Measurements from ENCODE around the gene MAGOH. TPM values are rescaled to one million over a fixed set of nuclear protein-coding genes. Genes with fewer than 3 reads are reported as not detected.

MAGOH gene
- polyA plus RNA-seq, 2 donors, result 77.0 to 117 TPM

- 84% methylated on average over 14 of the region's 14 CpGs for WGBS, 2 donors
- H3K27me3 ChIP-seq (ENCODE audit: control insufficient read depth in 1 of 2, insufficient read depth in 2 of 2, low read length in 2 of 2), result no peaks in the 10 kb centered on the region
These were observed 41.2 kb upstream of the MAGOH start for GRCh38 chr1:53279296-53280200.

GRCh38 chr1:53278298-53278725 is 40.0 kb upstream of the MAGOH start:
- peaks cover 0 to 2% of the 10 kb centered on the region in 2 donors for H3K36me3 ChIP-seq (ENCODE audit: control insufficient read depth in 2 of 2, insufficient read depth in 2 of 2, low read length in 1 of 2)
- H3K9me3 ChIP-seq (ENCODE audit: control insufficient read depth in 2 of 2, insufficient read depth in 1 of 2, low read depth in 1 of 2, low read length in 1 of 2), result peaks cover 0 to 2% of the 10 kb centered on the region in 2 donors
- WGBS, 2 donors, result 16% methylated on average over 8 of the region's 8 CpGs

More at GRCh38 chr1:53279296-53280200, 41.2 kb upstream of the MAGOH start:
- Histone ChIP-seq H3K27ac (ENCODE audit: low read depth in 2 of 2, low read length in 1 of 2) (no peak overlapping the region), H3K4me1 (ENCODE audit: control insufficient read depth in 2 of 2, insufficient read depth in 2 of 2, low read length in 1 of 2) (no peaks in the 10 kb centered on the region), H3K9me3 (ENCODE audit: control insufficient read depth in 2 of 2, insufficient read depth in 1 of 2, low read depth in 1 of 2, low read length in 1 of 2) (peaks cover 0 to 2% of the 10 kb centered on the region in 2 donors), H3K4me3 (ENCODE audit: low read depth in 1 of 2, low read length in 2 of 2) (no peak overlapping the region), H3K36me3 (ENCODE audit: control insufficient read depth in 2 of 2, insufficient read depth in 2 of 2, low read length in 1 of 2) (peaks cover 0 to 2% of the 10 kb centered on the region in 2 donors)

GRCh38 chr1:53277326-53277725 is 39.0 kb upstream of the MAGOH start:
- Histone ChIP-seq H3K36me3 (ENCODE audit: control insufficient read depth in 2 of 2, insufficient read depth in 2 of 2, low read length in 1 of 2) (peaks cover 0 to 4% of the 10 kb centered on the region in 2 donors), H3K27ac (ENCODE audit: low read depth in 2 of 2, low read length in 1 of 2) (no peak overlapping the region), H3K9me3 (ENCODE audit: control insufficient read depth in 2 of 2, insufficient read depth in 1 of 2, low read depth in 1 of 2, low read length in 1 of 2) (peaks cover 0 to 2% of the 10 kb centered on the region in 2 donors), H3K4me3 (ENCODE audit: low read depth in 1 of 2, low read length in 2 of 2) (no peak overlapping the region), H3K4me1 (ENCODE audit: control insufficient read depth in 2 of 2, insufficient read depth in 2 of 2, low read length in 1 of 2) (peaks cover 0 to 13% of the 10 kb centered on the region in 2 donors), H3K27me3 (ENCODE audit: control insufficient read depth in 1 of 2, insufficient read depth in 2 of 2, low read length in 2 of 2) (no peaks in the 10 kb centered on the region)
- 96 to 97% methylated on average over 5 of the region's 5 CpGs for WGBS, 2 donors

More at GRCh38 chr1:53278298-53278725, 40.0 kb upstream of the MAGOH start:
- H3K4me1 ChIP-seq (ENCODE audit: control insufficient read depth in 2 of 2, insufficient read depth in 2 of 2, low read length in 1 of 2), result peaks cover 0 to 4% of the 10 kb centered on the region in 2 donors
- H3K27me3 ChIP-seq (ENCODE audit: control insufficient read depth in 1 of 2, insufficient read depth in 2 of 2, low read length in 2 of 2), result no peaks in the 10 kb centered on the region
- no peak overlapping the region for H3K4me3 ChIP-seq (ENCODE audit: low read depth in 1 of 2, low read length in 2 of 2)
- no peak overlapping the region for H3K27ac ChIP-seq (ENCODE audit: low read depth in 2 of 2, low read length in 1 of 2)

GRCh38 chr1:53276902-53277281 is 38.6 kb upstream of the MAGOH start:
- H3K4me1 ChIP-seq (ENCODE audit: control insufficient read depth in 2 of 2, insufficient read depth in 2 of 2, low read length in 1 of 2), result peaks cover 0 to 13% of the 10 kb centered on the region in 2 donors
- H3K27me3 ChIP-seq (ENCODE audit: control insufficient read depth in 1 of 2, insufficient read depth in 2 of 2, low read length in 2 of 2), result no peaks in the 10 kb centered on the region
- no peak overlapping the region for H3K4me3 ChIP-seq (ENCODE audit: low read depth in 1 of 2, low read length in 2 of 2)
- peaks cover 0 to 2% of the 10 kb centered on the region in 2 donors for H3K9me3 ChIP-seq (ENCODE audit: control insufficient read depth in 2 of 2, insufficient read depth in 1 of 2, low read depth in 1 of 2, low read length in 1 of 2)
- H3K36me3 ChIP-seq (ENCODE audit: control insufficient read depth in 2 of 2, insufficient read depth in 2 of 2, low read length in 1 of 2), result peaks cover 0 to 4% of the 10 kb centered on the region in 2 donors
- H3K27ac ChIP-seq (ENCODE audit: low read depth in 2 of 2, low read length in 1 of 2), result no peak overlapping the region
- WGBS, 2 donors, result 84 to 85% methylated on average over 46 of the region's 46 CpGs

- Histone ChIP-seq H3K27me3 (ENCODE audit: control insufficient read depth in 1 of 2, insufficient read depth in 2 of 2, low read length in 2 of 2) (no peaks in the 10 kb centered on the region), H3K9me3 (ENCODE audit: control insufficient read depth in 2 of 2, insufficient read depth in 1 of 2, low read depth in 1 of 2, low read length in 1 of 2) (peaks cover 0 to 2% of the 10 kb centered on the region in 2 donors), H3K36me3 (ENCODE audit: control insufficient read depth in 2 of 2, insufficient read depth in 2 of 2, low read length in 1 of 2) (peaks cover 0 to 4% of the 10 kb centered on the region in 2 donors), H3K4me3 (ENCODE audit: low read depth in 1 of 2, low read length in 2 of 2) (no peak overlapping the region), H3K27ac (ENCODE audit: low read depth in 2 of 2, low read length in 1 of 2) (no peak overlapping the region), H3K4me1 (ENCODE audit: control insufficient read depth in 2 of 2, insufficient read depth in 2 of 2, low read length in 1 of 2) (peaks cover 0 to 13% of the 10 kb centered on the region in 2 donors)
- 85 to 89% methylated on average over 43 to 48 of the region's 48 CpGs for WGBS, 2 donors
These were observed 38.0 kb upstream of the MAGOH start for GRCh38 chr1:53276153-53276901.

- Histone ChIP-seq H3K4me3 (ENCODE audit: low read depth in 1 of 2, low read length in 2 of 2) (no peak overlapping the region), H3K36me3 (ENCODE audit: control insufficient read depth in 2 of 2, insufficient read depth in 2 of 2, low read length in 1 of 2) (peaks cover 0 to 8% of the 10 kb centered on the region in 2 donors), H3K9me3 (ENCODE audit: control insufficient read depth in 2 of 2, insufficient read depth in 1 of 2, low read depth in 1 of 2, low read length in 1 of 2) (peaks cover 0 to 2% of the 10 kb centered on the region in 2 donors), H3K27ac (ENCODE audit: low read depth in 2 of 2, low read length in 1 of 2) (no peak overlapping the region), H3K4me1 (ENCODE audit: control insufficient read depth in 2 of 2, insufficient read depth in 2 of 2, low read length in 1 of 2) (peaks cover 0 to 13% of the 10 kb centered on the region in 2 donors), H3K27me3 (ENCODE audit: control insufficient read depth in 1 of 2, insufficient read depth in 2 of 2, low read length in 2 of 2) (no peaks in the 10 kb centered on the region)
- WGBS, 2 donors, result 88 to 92% methylated on average over 3 of the region's 3 CpGs
These were observed 37.2 kb upstream of the MAGOH start for GRCh38 chr1:53275566-53275965.

- no peak overlapping the region for H3K27ac ChIP-seq (ENCODE audit: low read depth in 2 of 2, low read length in 1 of 2)
- peaks cover 0 to 13% of the 10 kb centered on the region in 2 donors for H3K4me1 ChIP-seq (ENCODE audit: control insufficient read depth in 2 of 2, insufficient read depth in 2 of 2, low read length in 1 of 2)
- peaks cover 0 to 8% of the 10 kb centered on the region in 2 donors for H3K36me3 ChIP-seq (ENCODE audit: control insufficient read depth in 2 of 2, insufficient read depth in 2 of 2, low read length in 1 of 2)
- H3K27me3 ChIP-seq (ENCODE audit: control insufficient read depth in 1 of 2, insufficient read depth in 2 of 2, low read length in 2 of 2), result no peaks in the 10 kb centered on the region
- H3K9me3 ChIP-seq (ENCODE audit: control insufficient read depth in 2 of 2, insufficient read depth in 1 of 2, low read depth in 1 of 2, low read length in 1 of 2), result peaks cover 0 to 2% of the 10 kb centered on the region in 2 donors
- H3K4me3 ChIP-seq (ENCODE audit: low read depth in 1 of 2, low read length in 2 of 2), result no peak overlapping the region
- WGBS, 2 donors, result 91% methylated on average over 13 of the region's 13 CpGs
These were observed 36.3 kb upstream of the MAGOH start for GRCh38 chr1:53274541-53275185.

- peaks cover 0 to 2% of the 10 kb centered on the region in 2 donors for H3K9me3 ChIP-seq (ENCODE audit: control insufficient read depth in 2 of 2, insufficient read depth in 1 of 2, low read depth in 1 of 2, low read length in 1 of 2)
- 91 to 94% methylated on average over 4 of the region's 4 CpGs for WGBS, 2 donors
- H3K4me1 ChIP-seq (ENCODE audit: control insufficient read depth in 2 of 2, insufficient read depth in 2 of 2, low read length in 1 of 2), result peaks cover 0 to 13% of the 10 kb centered on the region in 2 donors
- H3K27me3 ChIP-seq (ENCODE audit: control insufficient read depth in 1 of 2, insufficient read depth in 2 of 2, low read length in 2 of 2), result no peaks in the 10 kb centered on the region
- peaks cover 0 to 8% of the 10 kb centered on the region in 2 donors for H3K36me3 ChIP-seq (ENCODE audit: control insufficient read depth in 2 of 2, insufficient read depth in 2 of 2, low read length in 1 of 2)
- no peak overlapping the region for H3K27ac ChIP-seq (ENCODE audit: low read depth in 2 of 2, low read length in 1 of 2)
- H3K4me3 ChIP-seq (ENCODE audit: low read depth in 1 of 2, low read length in 2 of 2), result no peak overlapping the region
These were observed 35.7 kb upstream of the MAGOH start for GRCh38 chr1:53274026-53274425.

GRCh38 chr1:53273526-53273925 is 35.2 kb upstream of the MAGOH start:
- WGBS, 2 donors, result 43 to 71% methylated on average over 2 of the region's 2 CpGs
- peaks cover 0 to 13% of the 10 kb centered on the region in 2 donors for H3K4me1 ChIP-seq (ENCODE audit: control insufficient read depth in 2 of 2, insufficient read depth in 2 of 2, low read length in 1 of 2)
- H3K27me3 ChIP-seq (ENCODE audit: control insufficient read depth in 1 of 2, insufficient read depth in 2 of 2, low read length in 2 of 2), result no peaks in the 10 kb centered on the region
- H3K4me3 ChIP-seq (ENCODE audit: low read depth in 1 of 2, low read length in 2 of 2), result no peak overlapping the region
- peaks cover 0 to 2% of the 10 kb centered on the region in 2 donors for H3K9me3 ChIP-seq (ENCODE audit: control insufficient read depth in 2 of 2, insufficient read depth in 1 of 2, low read depth in 1 of 2, low read length in 1 of 2)
- no peak overlapping the region for H3K27ac ChIP-seq (ENCODE audit: low read depth in 2 of 2, low read length in 1 of 2)
- H3K36me3 ChIP-seq (ENCODE audit: control insufficient read depth in 2 of 2, insufficient read depth in 2 of 2, low read length in 1 of 2), result peaks cover 0 to 8% of the 10 kb centered on the region in 2 donors
